Rectal smooth muscle tissue (tissue), 1 donor: ENCODE results near the gene ELOVL6.
"Not testable (repeated sequence)": the region's sequence is repeated elsewhere in the genome, so short reads cannot be mapped to it uniquely, and the experiment has no call there.

Experiments used
- H3K27ac ChIP-seq: one replicate; pipeline ENCODE4 v1.7.0; 2013; ENCODE audit warnings: low read depth, low read length, inconsistent platforms
- H3K27me3 ChIP-seq: one replicate; pipeline ENCODE4 v1.7.0; 2013; ENCODE audit warnings: low read length; ENCODE audit not compliant: control insufficient read depth, insufficient read depth
- H3K36me3 ChIP-seq: one replicate; pipeline ENCODE4 v1.7.0; 2013; ENCODE audit warnings: low read length; ENCODE audit not compliant: control insufficient read depth, insufficient read depth
- H3K4me1 ChIP-seq: one replicate; pipeline ENCODE4 v1.7.0; 2013; ENCODE audit warnings: low read length; ENCODE audit not compliant: control insufficient read depth, insufficient read depth
- H3K4me3 ChIP-seq: one replicate; pipeline ENCODE4 v1.7.0; 2013; ENCODE audit warnings: low read length
- H3K9ac ChIP-seq: one replicate; pipeline ENCODE4 v1.7.0; 2013; ENCODE audit warnings: low read length

The ELOVL6 gene

GRCh38 chr4:110193822-110194761 lies 4.3 kb downstream of the ELOVL6 start:
- Histone ChIP-seq H3K9ac (no peak overlapping the region), H3K27ac (no peak overlapping the region)

DNA sequence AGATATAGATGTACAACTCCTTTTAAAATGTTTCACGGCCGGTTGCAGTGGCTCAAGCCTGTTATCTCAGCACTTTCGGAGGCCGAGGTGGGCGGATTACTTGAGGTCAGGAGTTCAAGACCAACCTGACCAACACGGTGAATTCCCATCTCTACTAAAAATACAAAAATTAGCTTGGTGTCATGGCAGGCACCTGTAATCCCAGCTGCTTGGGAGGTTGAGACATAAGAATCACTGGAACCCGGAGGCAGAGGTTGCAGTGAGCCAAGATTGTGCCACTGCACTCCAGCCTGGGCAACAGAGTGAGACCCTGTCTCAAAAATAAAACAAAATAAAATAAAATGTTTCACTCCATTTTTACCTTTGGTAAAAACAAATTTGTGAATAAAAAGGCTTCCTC lies 5.1 kb downstream of the ELOVL6 start:
- H3K27me3 ChIP-seq, H3K4me3 ChIP-seq, H3K36me3 ChIP-seq, H3K9ac ChIP-seq, H3K27ac ChIP-seq, H3K4me1 ChIP-seq: not testable (repeated sequence)

More at GRCh38 chr4:110193822-110194761, 4.3 kb downstream of the ELOVL6 start:
- Histone ChIP-seq H3K4me3 (no peak overlapping the region), H3K36me3 (no peaks in the 10 kb centered on the region), H3K27me3 (no peaks in the 10 kb centered on the region), H3K4me1 (peaks cover 4% of the 10 kb centered on the region)

DNA sequence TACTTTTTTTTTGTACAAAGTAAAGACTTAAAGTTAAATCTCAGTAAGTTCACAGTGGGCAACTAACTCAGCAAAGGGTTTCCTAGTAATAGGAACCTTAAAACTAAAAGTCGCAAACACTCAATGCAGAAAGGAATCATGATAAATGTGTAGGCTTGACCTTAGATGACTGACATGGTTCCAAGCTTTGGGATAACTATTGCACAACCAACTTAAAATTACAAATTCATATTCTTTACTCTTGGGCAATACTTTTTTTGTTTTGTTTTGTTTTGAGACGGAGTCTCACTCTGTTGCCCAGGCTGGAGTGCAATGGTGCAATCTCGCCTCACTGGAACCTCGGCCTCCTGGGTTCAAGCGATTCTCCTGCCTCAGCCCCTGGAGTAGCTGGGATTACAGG lies 8.2 kb downstream of the ELOVL6 start:
- Histone ChIP-seq H3K27me3 (no peaks in the 10 kb centered on the region), H3K9ac (no peak overlapping the region), H3K27ac (no peak overlapping the region), H3K4me1 (no peaks in the 10 kb centered on the region), H3K4me3 (no peak overlapping the region), H3K36me3 (no peaks in the 10 kb centered on the region)

DNA sequence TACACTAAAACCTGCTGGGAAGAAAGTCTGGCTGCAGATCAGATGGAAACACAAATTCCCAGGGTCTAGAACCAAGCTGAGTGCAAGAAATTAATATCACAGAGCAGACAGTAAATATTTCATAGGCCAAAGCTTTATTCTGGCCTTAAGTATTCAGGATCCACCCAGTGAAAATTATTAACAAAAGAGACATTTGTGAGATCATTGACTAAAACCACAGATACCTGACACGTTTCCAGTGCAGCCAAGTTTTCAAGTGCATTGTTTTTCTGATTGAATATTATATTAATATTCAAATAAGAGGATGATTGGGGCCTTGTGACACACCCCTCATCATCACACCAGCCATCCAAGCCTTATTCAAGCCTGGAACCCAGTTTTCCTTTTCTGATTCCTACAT lies 10.3 kb downstream of the ELOVL6 start:
- Histone ChIP-seq H3K27me3 (no peaks in the 10 kb centered on the region), H3K27ac (no peak overlapping the region), H3K4me1 (no peaks in the 10 kb centered on the region), H3K4me3 (no peak overlapping the region), H3K36me3 (no peaks in the 10 kb centered on the region), H3K9ac (no peak overlapping the region)

DNA sequence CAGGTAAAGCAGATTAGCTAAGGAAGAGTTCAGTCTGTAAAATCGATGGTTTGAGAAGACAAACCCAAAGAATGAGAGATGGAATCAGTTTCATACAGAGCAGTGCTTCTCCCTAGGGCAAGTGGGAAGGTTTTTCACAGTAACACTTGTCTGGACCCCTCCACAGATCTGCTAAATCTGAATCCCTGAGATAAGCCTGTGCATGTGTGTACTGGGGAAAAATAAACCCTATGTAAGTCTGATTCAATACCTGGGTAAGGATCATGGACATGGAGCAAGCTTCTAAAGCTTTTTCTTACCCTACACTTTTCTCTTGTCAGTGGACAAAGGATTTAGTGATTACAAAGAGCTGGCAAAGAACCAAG lies 13.6 kb downstream of the ELOVL6 start:
- Histone ChIP-seq H3K27me3 (no peaks in the 10 kb centered on the region), H3K4me3 (no peak overlapping the region), H3K27ac (no peak overlapping the region), H3K4me1 (no peaks in the 10 kb centered on the region), H3K36me3 (no peaks in the 10 kb centered on the region), H3K9ac (no peak overlapping the region)

- Histone ChIP-seq H3K9ac (no peak overlapping the region), H3K36me3 (no peaks in the 10 kb centered on the region), H3K27ac (no peak overlapping the region), H3K4me3 (no peak overlapping the region), H3K4me1 (no peaks in the 10 kb centered on the region), H3K27me3 (no peaks in the 10 kb centered on the region)
These were observed 14.2 kb downstream of the ELOVL6 start for GRCh38 chr4:110184140-110184790.

DNA sequence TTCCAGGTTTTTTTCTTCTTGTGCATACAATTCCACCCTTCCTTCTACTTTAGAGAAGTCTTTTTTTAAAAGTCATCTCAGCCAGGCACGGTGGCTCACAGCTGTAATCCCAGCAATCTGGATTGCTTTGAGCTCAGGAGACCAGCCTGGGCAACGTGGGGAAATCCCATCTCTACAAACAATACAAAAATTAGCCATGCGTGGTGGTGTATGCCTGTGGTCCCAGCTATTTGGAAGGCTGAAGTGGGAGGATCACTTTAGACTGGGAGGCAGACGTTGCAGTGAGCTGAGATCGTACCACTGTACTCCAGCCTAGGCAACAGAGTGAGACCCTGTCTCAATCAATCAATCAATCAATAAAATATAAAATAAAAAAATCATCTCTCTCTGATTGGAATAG lies 14.8 kb downstream of the ELOVL6 start:
- Histone ChIP-seq H3K4me1 (no peaks in the 10 kb centered on the region), H3K27ac (no peak overlapping the region), H3K36me3 (no peaks in the 10 kb centered on the region)

GRCh38 chr4:110183058-110183457 lies 15.4 kb downstream of the ELOVL6 start:
- Histone ChIP-seq H3K4me3 (no peak overlapping the region), H3K4me1 (no peaks in the 10 kb centered on the region), H3K9ac (no peak overlapping the region), H3K27ac (no peak overlapping the region), H3K36me3 (no peaks in the 10 kb centered on the region), H3K27me3 (no peaks in the 10 kb centered on the region)

More for the DNA sequence above, 14.8 kb downstream of the ELOVL6 start:
- Histone ChIP-seq H3K27me3 (no peaks in the 10 kb centered on the region), H3K4me3 (no peak overlapping the region), H3K9ac (no peak overlapping the region)

DNA sequence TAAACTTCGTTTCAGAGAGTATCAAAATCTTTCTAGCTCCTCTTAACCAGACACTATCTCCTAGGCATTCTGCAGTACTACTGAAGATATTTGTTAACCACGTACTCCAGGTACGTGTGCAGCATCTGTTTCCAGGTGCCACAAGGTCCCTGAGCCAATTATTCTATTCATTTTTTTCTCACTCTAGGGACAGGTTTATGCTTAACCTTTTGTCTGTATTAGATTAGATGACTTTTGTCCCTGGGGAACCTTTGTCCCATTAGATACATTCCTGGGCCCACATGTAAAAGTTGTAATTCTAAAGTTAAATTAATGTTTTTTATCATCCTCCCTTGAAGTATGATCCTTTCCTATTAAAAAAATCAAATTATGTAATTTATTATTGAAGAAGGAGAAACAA lies 16.5 kb downstream of the ELOVL6 start:
- no peak overlapping the region for H3K4me3 ChIP-seq
- no peaks in the 10 kb centered on the region for H3K4me1 ChIP-seq
- no peak overlapping the region for H3K27ac ChIP-seq

DNA sequence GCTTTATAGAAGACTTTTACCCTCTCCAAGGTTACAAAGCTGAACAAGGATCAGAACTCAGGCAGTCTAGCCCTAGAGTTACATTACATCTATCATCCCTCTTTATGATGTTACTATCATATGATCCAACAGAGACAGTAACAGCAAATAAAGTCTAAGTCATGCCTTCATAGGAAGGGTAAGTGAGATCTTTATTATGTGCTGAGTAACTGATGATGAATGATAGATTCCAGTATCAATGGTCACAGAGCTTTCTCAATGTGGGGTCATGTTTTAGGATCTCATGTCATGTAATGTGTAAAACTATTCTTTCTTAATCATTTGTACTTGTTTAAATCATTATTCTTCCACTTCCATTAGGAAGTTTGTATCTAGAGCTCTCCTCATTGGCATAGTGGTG lies 22.8 kb downstream of the ELOVL6 start:
- H3K4me1 ChIP-seq, result no peaks in the 10 kb centered on the region
- no peak overlapping the region for H3K9ac ChIP-seq
- no peak overlapping the region for H3K27ac ChIP-seq
- H3K36me3 ChIP-seq, result no peaks in the 10 kb centered on the region
- no peaks in the 10 kb centered on the region for H3K27me3 ChIP-seq
- H3K4me3 ChIP-seq, result no peak overlapping the region

More for the DNA sequence above, 16.5 kb downstream of the ELOVL6 start:
- H3K9ac ChIP-seq, result no peak overlapping the region
- no peaks in the 10 kb centered on the region for H3K27me3 ChIP-seq
- H3K36me3 ChIP-seq, result no peaks in the 10 kb centered on the region

- H3K27ac ChIP-seq, result no peak overlapping the region
- no peak overlapping the region for H3K4me3 ChIP-seq
- H3K9ac ChIP-seq, result no peak overlapping the region
These were observed 25.4 kb downstream of the ELOVL6 start for GRCh38 chr4:110172972-110173371.

GRCh38 chr4:110171971-110172370 lies 26.4 kb downstream of the ELOVL6 start:
- Histone ChIP-seq H3K9ac (no peak overlapping the region), H3K4me1 (no peaks in the 10 kb centered on the region), H3K27ac (no peak overlapping the region), H3K27me3 (no peaks in the 10 kb centered on the region), H3K4me3 (no peak overlapping the region), H3K36me3 (no peaks in the 10 kb centered on the region)

More at GRCh38 chr4:110172972-110173371, 25.4 kb downstream of the ELOVL6 start:
- H3K27me3 ChIP-seq, result no peaks in the 10 kb centered on the region
- H3K36me3 ChIP-seq, result no peaks in the 10 kb centered on the region
- no peaks in the 10 kb centered on the region for H3K4me1 ChIP-seq
